ENCODE results near the gene EVI2A. TPM values are rescaled to one million over a fixed set of nuclear protein-coding genes. Genes with fewer than 3 reads are reported as not detected.

The EVI2A gene
- total RNA-seq, 1 donor from 2014 or later = 3.0 TPM

- ATAC-seq (no peak), DNase-seq (ENCODE audit: missing footprints) (no peak)
- intact Hi-C loops (cut with DNase I) = no loop called here
These were observed 34.8 kb downstream of the EVI2A start for GRCh38 chr17:31286587-31286986.

GRCh38 chr17:31283841-31284240, 37.6 kb downstream of the EVI2A start:
- intact Hi-C loops (cut with DNase I) = no loop called here
- ATAC-seq (no peak), DNase-seq (ENCODE audit: missing footprints) (no peak)

GRCh38 chr17:31281061-31281460, 40.4 kb downstream of the EVI2A start:
- ATAC-seq = no peak
- intact Hi-C loops (cut with DNase I) = no loop called here
- DNase-seq (ENCODE audit: missing footprints) = no peak

GRCh38 chr17:31279401-31279800, 42.0 kb downstream of the EVI2A start:
- DNase-seq (ENCODE audit: missing footprints) (no peak), ATAC-seq (no peak)
- intact Hi-C loops (cut with DNase I) = no loop called here

GRCh38 chr17:31275116-31275515, 46.3 kb downstream of the EVI2A start:
- DNase-seq (ENCODE audit: missing footprints) = no peak
- ATAC-seq = no peak
- intact Hi-C loops (cut with DNase I) = no loop called here

GRCh38 chr17:31274252-31274651, 47.2 kb downstream of the EVI2A start:
- DNase-seq (ENCODE audit: missing footprints) (no peak), ATAC-seq (peak; percentile 86)
- intact Hi-C loops (cut with DNase I) = loop anchor here (5.0 kb wide), 1 partner anchor 43 kb away; no protein-coding TSS in a partner anchor

GRCh38 chr17:31273516-31273915, 47.9 kb downstream of the EVI2A start:
- no peak for DNase-seq (ENCODE audit: missing footprints)
- intact Hi-C loops (cut with DNase I) = loop anchor here (5.0 kb wide), 1 partner anchor 44 kb away; no protein-coding TSS in a partner anchor
- no peak for ATAC-seq

GRCh38 chr17:31272803-31273202, 48.6 kb downstream of the EVI2A start:
- intact Hi-C loops (cut with DNase I) = loop anchor here (5.0 kb wide), 1 partner anchor 44 kb away; no protein-coding TSS in a partner anchor
- DNase-seq (ENCODE audit: missing footprints) (no peak), ATAC-seq (no peak)

- intact Hi-C loops (cut with DNase I) = loop anchor here (5.0 kb wide), 1 partner anchor 45 kb away; no protein-coding TSS in a partner anchor
- no peak for ATAC-seq
- DNase-seq (ENCODE audit: missing footprints) = no peak
These were observed 49.2 kb downstream of the EVI2A start for GRCh38 chr17:31272236-31272635.

- peak; percentile 79 for ATAC-seq
- no peak for DNase-seq (ENCODE audit: missing footprints)
- intact Hi-C loops (cut with DNase I) = no loop called here
These were observed 51.8 kb downstream of the EVI2A start for GRCh38 chr17:31269578-31269983.

- DNase-seq (ENCODE audit: missing footprints) = no peak
- intact Hi-C loops (cut with DNase I) = no loop called here
- no peak for ATAC-seq
These were observed 52.3 kb downstream of the EVI2A start for GRCh38 chr17:31269036-31269577.

Other genes starting within 250 kb of the EVI2A start
- 37.1 TPM for gene NF1, start 226.6 kb downstream of the EVI2A start, total RNA-seq
- gene OMG, start 24.4 kb downstream of the EVI2A start, total RNA-seq = not detected
- gene EVI2B, start 7.6 kb downstream of the EVI2A start, total RNA-seq = 2.9 TPM
- 13.6 TPM for gene RAB11FIP4, start 70.1 kb upstream of the EVI2A start, total RNA-seq